Glutamatergic neuron (in vitro differentiated cells): ENCODE results near the gene KIDINS220. TPM values are rescaled to one million over a fixed set of nuclear protein-coding genes. Genes with fewer than 3 reads are reported as not detected.

Source experiments
- DNase-seq: peaks from one replicate; pipeline ENCODE4 v3.0.0; 2022
- H3K27ac Mint-ChIP-seq: one replicate; pipeline ENCODE4 v1.8.0; 2020; ENCODE audit warnings: mild to moderate bottlenecking, mixed read lengths, inconsistent platforms; ENCODE audit not compliant: unreplicated experiment
- H3K27me3 Mint-ChIP-seq: one replicate; pipeline ENCODE4 v1.8.0; 2020; ENCODE audit warnings: mild to moderate bottlenecking, moderate library complexity, mixed read lengths, inconsistent platforms; ENCODE audit not compliant: unreplicated experiment
- H3K36me3 Mint-ChIP-seq: one replicate; pipeline ENCODE4 v1.8.0; 2020; ENCODE audit warnings: mild to moderate bottlenecking, mixed read lengths, inconsistent platforms; ENCODE audit not compliant: unreplicated experiment
- H3K4me1 Mint-ChIP-seq: one replicate; pipeline ENCODE4 v1.8.0; 2020; ENCODE audit warnings: mild to moderate bottlenecking, low read depth, mixed read lengths, inconsistent platforms; ENCODE audit not compliant: unreplicated experiment
- H3K4me3 Mint-ChIP-seq: one replicate; pipeline ENCODE4 v1.8.0; 2020; ENCODE audit warnings: mild to moderate bottlenecking, mixed read lengths, inconsistent platforms; ENCODE audit not compliant: unreplicated experiment
- H3K9me3 Mint-ChIP-seq: one replicate; pipeline ENCODE4 v1.8.0; 2020; ENCODE audit warnings: mild to moderate bottlenecking, moderate library complexity, mixed read lengths, inconsistent platforms; ENCODE audit not compliant: unreplicated experiment
- CTCF ChIP-seq: fragments of 200-600 bp; sonication (generic); IDR thresholded peaks from one replicate; pipeline ENCODE4 v1.5.0; 2021; ENCODE audit not compliant: partially characterized antibody, unreplicated experiment
- total RNA-seq: library from RNA; stranded (reverse); fragmentation: NEBNext Ultra II Directional; extraction: Animal tissue kit (Norgen Biotek cat#: 25700); gene quantifications from one replicate; pipeline ENCODE4 v1.2.1, GENCODE V29; 2021; ENCODE audit not compliant: unreplicated experiment

The KIDINS220 gene
- total RNA-seq, 1 donor from 2014 or later: 188 TPM

- no peaks in the 10 kb centered on the region for H3K4me1 Mint-ChIP-seq
- no peak for TF ChIP-seq CTCF
- no peak overlapping the region for H3K27ac Mint-ChIP-seq
- no peaks in the 10 kb centered on the region for H3K36me3 Mint-ChIP-seq
- no peaks in the 10 kb centered on the region for H3K9me3 Mint-ChIP-seq
- H3K4me3 Mint-ChIP-seq: no peak overlapping the region
- DNase-seq: no peak
- H3K27me3 Mint-ChIP-seq: peaks cover 2% of the 10 kb centered on the region
Measured at GRCh38 chr2:8797682-8798081, 39.7 kb downstream of the KIDINS220 start.

- Mint-ChIP-seq H3K36me3 (no peaks in the 10 kb centered on the region), H3K9me3 (no peaks in the 10 kb centered on the region), H3K27ac (no peak overlapping the region), H3K4me3 (no peak overlapping the region), H3K4me1 (no peaks in the 10 kb centered on the region), H3K27me3 (peaks cover 2% of the 10 kb centered on the region)
- no peak for TF ChIP-seq CTCF
- DNase-seq: no peak
Measured at GRCh38 chr2:8796878-8797550, 40.4 kb downstream of the KIDINS220 start.

GRCh38 chr2:8796315-8796848 lies 41.0 kb downstream of the KIDINS220 start:
- no peaks in the 10 kb centered on the region for H3K9me3 Mint-ChIP-seq
- TF ChIP-seq CTCF: no peak
- peaks cover 2% of the 10 kb centered on the region for H3K27me3 Mint-ChIP-seq
- H3K36me3 Mint-ChIP-seq: no peaks in the 10 kb centered on the region
- H3K4me3 Mint-ChIP-seq: no peak overlapping the region
- DNase-seq: no peak
- H3K4me1 Mint-ChIP-seq: no peaks in the 10 kb centered on the region
- no peak overlapping the region for H3K27ac Mint-ChIP-seq

GRCh38 chr2:8794923-8795825 lies 42.2 kb downstream of the KIDINS220 start:
- H3K9me3 Mint-ChIP-seq: no peaks in the 10 kb centered on the region
- DNase-seq: no peak
- H3K27me3 Mint-ChIP-seq: peaks cover 2% of the 10 kb centered on the region
- no peak overlapping the region for H3K4me3 Mint-ChIP-seq
- H3K4me1 Mint-ChIP-seq: no peaks in the 10 kb centered on the region
- no peak overlapping the region for H3K27ac Mint-ChIP-seq
- no peaks in the 10 kb centered on the region for H3K36me3 Mint-ChIP-seq
- no peak for TF ChIP-seq CTCF
